ENCODE measurements around the gene IGF1. TPM values are rescaled to one million over a fixed set of nuclear protein-coding genes. Genes with fewer than 3 reads are reported as not detected.
"Not testable (repeated sequence)": the region's sequence is repeated elsewhere in the genome, so short reads cannot be mapped to it uniquely, and the experiment has no call there.

Gene IGF1
- total RNA-seq, 1 donor, result under 0.01 TPM

DNA sequence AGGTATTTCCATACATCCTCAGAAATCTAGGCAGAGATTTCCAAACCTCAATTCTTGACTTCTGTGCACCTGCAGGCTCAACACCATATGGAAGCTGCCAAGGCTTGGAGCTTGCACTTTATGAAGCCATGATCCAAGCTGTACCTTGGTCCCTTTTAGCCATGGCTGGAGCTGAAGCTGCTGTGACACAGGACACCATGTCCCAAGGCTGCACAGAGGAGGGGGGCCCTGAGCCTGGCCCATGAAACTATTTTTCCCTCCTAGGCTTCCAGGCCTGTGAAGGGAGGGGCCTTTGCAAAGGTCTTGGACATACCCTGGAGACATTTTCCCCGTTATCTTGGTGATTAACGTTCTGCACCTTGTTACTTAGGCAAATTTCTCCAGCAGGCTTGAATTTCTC, 110.5 kb downstream of the IGF1 start:
- no peak for TF ChIP-seq CTCF (IDR thresholded peaks at IDR 0.05; ENCODE audit: insufficient read depth, low read depth, low read length)
- no peak overlapping the region for H3K4me3 ChIP-seq (ENCODE audit: low read depth, low read length)
- no peak for DNase-seq (ENCODE audit: low read depth)

- no peak for TF ChIP-seq CTCF (IDR thresholded peaks at IDR 0.05; ENCODE audit: insufficient read depth, low read depth, low read length)
- DNase-seq (ENCODE audit: low read depth), result no peak
- no peak overlapping the region for H3K4me3 ChIP-seq (ENCODE audit: low read depth, low read length)
Measured at GRCh38 chr12:102365365-102365764, 115.0 kb downstream of the IGF1 start.

GRCh38 chr12:102364709-102365108, 115.7 kb downstream of the IGF1 start:
- DNase-seq (ENCODE audit: low read depth), result no peak
- TF ChIP-seq CTCF (IDR thresholded peaks at IDR 0.05; ENCODE audit: insufficient read depth, low read depth, low read length), result no peak
- H3K4me3 ChIP-seq (ENCODE audit: low read depth, low read length), result no peak overlapping the region

GRCh38 chr12:102356690-102357089, 123.7 kb downstream of the IGF1 start:
- no peak for TF ChIP-seq CTCF (IDR thresholded peaks at IDR 0.05; ENCODE audit: insufficient read depth, low read depth, low read length)
- no peak for DNase-seq (ENCODE audit: low read depth)
- no peak overlapping the region for H3K4me3 ChIP-seq (ENCODE audit: low read depth, low read length)

DNA sequence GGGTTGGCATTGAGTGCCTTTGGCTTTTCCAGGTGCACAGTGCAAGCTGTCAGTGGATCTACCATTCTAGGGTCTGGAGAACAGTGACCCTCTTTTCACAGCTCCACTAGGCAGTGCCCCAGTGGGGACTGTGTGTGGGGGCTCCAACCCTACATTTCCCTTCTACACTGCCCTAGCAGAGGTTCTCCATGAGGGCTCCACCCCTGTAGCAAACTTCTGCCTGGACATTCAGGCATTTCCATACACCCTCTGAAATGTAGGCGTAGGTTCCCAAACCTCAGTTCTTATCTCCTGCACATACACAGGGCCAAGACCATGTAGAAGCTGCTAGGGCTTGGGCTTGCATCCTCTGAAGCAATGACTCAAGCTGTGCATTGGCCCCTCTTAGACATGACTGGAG, 126.1 kb downstream of the IGF1 start:
- not testable (repeated sequence) for DNase-seq (ENCODE audit: low read depth); H3K4me3 ChIP-seq (ENCODE audit: low read depth, low read length)

- no peak overlapping the region for H3K4me3 ChIP-seq (ENCODE audit: low read depth, low read length)
Measured at GRCh38 chr12:102351322-102351721, 129.0 kb downstream of the IGF1 start.

GRCh38 chr12:102350070-102350469, 130.3 kb downstream of the IGF1 start:
- DNase-seq (ENCODE audit: low read depth), result no peak
- no peak for TF ChIP-seq CTCF (IDR thresholded peaks at IDR 0.05; ENCODE audit: insufficient read depth, low read depth, low read length)
- H3K4me3 ChIP-seq (ENCODE audit: low read depth, low read length), result no peak overlapping the region

More at GRCh38 chr12:102351322-102351721, 129.0 kb downstream of the IGF1 start:
- no peak for DNase-seq (ENCODE audit: low read depth)
- no peak for TF ChIP-seq CTCF (IDR thresholded peaks at IDR 0.05; ENCODE audit: insufficient read depth, low read depth, low read length)

Measured in fibroblast of villous mesenchyme (primary cell).